Right renal pelvis (tissue), 4 donors: ENCODE data around the gene VLDLR. TPM values are rescaled to one million over a fixed set of nuclear protein-coding genes. Genes with fewer than 3 reads are reported as not detected.
"Not testable (repeated sequence)": the region's sequence is repeated elsewhere in the genome, so short reads cannot be mapped to it uniquely, and the experiment has no call there.

Source experiments
- DNase-seq, 4 donors: peaks; one replicate each; pipeline ENCODE4 v3.0.0-alpha.2; 2013; ENCODE audit warnings: low read depth in 4 of 4, low spot score in 3 of 4, missing footprints in 1 of 4
- polyA plus RNA-seq, 4 donors: library from polyadenylated mRNA; unstranded; fragments of 120-200 nt; gene quantifications; one replicate each; pipeline ENCODE4 v1.2.1, GENCODE V29; 2013; ENCODE audit not compliant: insufficient read length in 4 of 4

The VLDLR gene
- polyA plus RNA-seq, 4 donors = 27.9 to 41.3 (median 34.2) TPM

- not testable (repeated sequence) for DNase-seq
Observed at GRCh38 chr9:2707256-2707655, 85.7 kb downstream of the VLDLR start.

Other genes with a start within 250 kb of the VLDLR start
- under 1 TPM in 3 of 4 donors, not detected in 1; 0.09 to 0.21 (median 0.09) TPM for gene KCNV2, start 95.7 kb downstream of the VLDLR start, polyA plus RNA-seq
- 10 to 100 TPM; 35.1 to 42.5 (median 37.0) TPM for gene PUM3, start 222.3 kb downstream of the VLDLR start, polyA plus RNA-seq